ENCODE measurements around the gene UXT. TPM values are rescaled to one million over a fixed set of nuclear protein-coding genes. Genes with fewer than 3 reads are reported as not detected.

The UXT gene
- total and polyA plus RNA-seq, 9 of the 15 experiments (the other 6 are each of a cell fraction or from before 2014, with no cell fraction given) = 141 to 300 (median 204) TPM

GRCh38 chrX:47664737-47665136, 5.8 kb upstream of the UXT start (continued):
- TF ChIP-seq HMGXB4 (CRISPR knock-in tag; IDR thresholded peaks at IDR 0.05) (no peak), NR2C1 (IDR thresholded peaks at IDR 0.05) (no peak), NR2C1 (tag; IDR thresholded peaks at IDR 0.05) (0 out of 2 replicates have a peak, but pooled peaks have one; percentile 18), SAP30 (IDR thresholded peaks at IDR 0.05; ENCODE audit: borderline replicate concordance, insufficient read depth, low read depth, low read length, poor library complexity, severe bottlenecking) (no peak), GMEB1 (CRISPR knock-in tag; IDR thresholded peaks at IDR 0.05) (no peak), NONO (IDR thresholded peaks at IDR 0.05; ENCODE audit: low read depth in 2 of 2, low read length in 1 of 2) (no peak), MTA3 (IDR thresholded peaks at IDR 0.05; ENCODE audit: borderline replicate concordance) (peak; percentile 43; the same call in 1 of the 2 replicates), PHF21A (IDR thresholded peaks at IDR 0.05; ENCODE audit: borderline replicate concordance, low read depth) (no peak), ZNF134 (CRISPR knock-in tag; conservative IDR thresholded peaks at IDR 0.05) (no peak)
